SK-N-SH (cell line): ENCODE data around the gene PRICKLE1. TPM values are rescaled to one million over a fixed set of nuclear protein-coding genes. Genes with fewer than 3 reads are reported as not detected.

Experiments used
- CTCF ChIA-PET: fragments of 300-600, 350-600 bp; formaldehyde crosslinking; extraction: SDS; loops from one replicate; lab custom pipeline; 2021; lab: Yijun Ruan, JAX
- POLR2A ChIA-PET: fragments of 350-600 bp; sonication (Branson Sonifier 250); formaldehyde crosslinking; extraction: SDS; loops from one replicate; lab custom pipeline; 2020; ENCODE audit warnings: antibody characterized with exemption, inconsistent platforms; lab: Yijun Ruan, JAX
- DNase-seq: peaks from one replicate; pipeline ENCODE4 v3.0.0; 2012
- H2AFZ ChIP-seq: fragments of 200-600 bp; sonication (generic); 2 replicates; pipeline ENCODE4 v1.8.1; 2016; ENCODE audit warnings: antibody characterized with exemption, mild to moderate bottlenecking, low read depth
- H3F3A ChIP-seq: fragments of 200-600 bp; sonication (generic); replicated peaks from 2 replicates; pipeline ENCODE3; 2016; ENCODE audit warnings: antibody characterized with exemption, mild to moderate bottlenecking; ENCODE audit not compliant: insufficient read depth
- H3K27ac ChIP-seq, 2 experiments: fragments of 200-500 bp in 1 of 2; fragments of 200-600 bp in 1 of 2; sonication (Bioruptor generic) in 1 of 2; sonication (generic), shearing (Covaris generic) in 1 of 2; 2 replicates each; pipeline versions ENCODE4 v1.5.1 to v1.6.1; 2014 to 2016; ENCODE audit warnings: low read depth in 2 of 2, inconsistent platforms in 1 of 2, low read length in 1 of 2, mild to moderate bottlenecking in 1 of 2, mixed read lengths in 1 of 2
- H3K27me3 ChIP-seq: fragments of 200-600 bp; sonication (generic), shearing (Covaris generic); 2 replicates; pipeline ENCODE4 v1.6.1; 2016; ENCODE audit warnings: mixed run types; ENCODE audit not compliant: insufficient read depth
- H3K36me3 ChIP-seq, 2 experiments: fragments of 200-500 bp in 1 of 2; fragments of 200-600 bp in 1 of 2; sonication (Bioruptor generic) in 1 of 2; sonication (generic) in 1 of 2; replicated peaks in 1 of 2; 2 replicates each; pipeline versions ENCODE3 to v1.5.1; 2014 to 2016; ENCODE audit warnings: low read length in 1 of 2, mild to moderate bottlenecking in 1 of 2; ENCODE audit not compliant: insufficient read depth in 2 of 2, control insufficient read depth in 1 of 2
- H3K4me1 ChIP-seq, 2 experiments: fragments of 200-500 bp in 1 of 2; fragments of 200-600 bp in 1 of 2; sonication (Bioruptor generic) in 1 of 2; sonication (generic), shearing (Covaris generic) in 1 of 2; 2 replicates each; pipeline versions ENCODE4 v1.5.1 to v1.6.1; 2014 to 2016; ENCODE audit warnings: low read depth in 1 of 2, low read length in 1 of 2, mixed run types in 1 of 2; ENCODE audit not compliant: insufficient read depth in 2 of 2, control insufficient read depth in 1 of 2
- H3K4me2 ChIP-seq: fragments of 200-600 bp; sonication (generic), shearing (Covaris generic); 2 replicates; pipeline ENCODE4 v1.6.1; 2017; ENCODE audit warnings: mixed run types
- H3K4me3 ChIP-seq, 2 experiments: fragments of 200-500 bp in 1 of 2; fragments of 200-600 bp in 1 of 2; sonication (Bioruptor generic) in 1 of 2; sonication (generic), shearing (Covaris generic) in 1 of 2; 2 replicates each; pipeline versions ENCODE4 v1.5.1 to v1.8.1; 2014 to 2016; ENCODE audit warnings: low read depth in 2 of 2, inconsistent platforms in 1 of 2, low read length in 1 of 2, mild to moderate bottlenecking in 1 of 2, mixed read lengths in 1 of 2, moderate library complexity in 1 of 2
- H3K79me2 ChIP-seq: fragments of 200-600 bp; sonication (generic); 2 replicates; pipeline ENCODE4 v1.8.1; 2017; ENCODE audit warnings: mild to moderate bottlenecking; ENCODE audit not compliant: insufficient read depth
- H3K9ac ChIP-seq: fragments of 200-600 bp; sonication (generic); 2 replicates; pipeline ENCODE4 v1.6.1; 2017; ENCODE audit warnings: mixed run types
- H3K9me2 ChIP-seq: fragments of 200-600 bp; sonication (generic); 2 replicates; pipeline ENCODE4 v1.6.1; 2017; ENCODE audit warnings: mixed run types
- H3K9me3 ChIP-seq: fragments of 200-600 bp; sonication (generic); 2 replicates; pipeline ENCODE4 v1.6.1; 2017; ENCODE audit warnings: mixed run types, mild to moderate bottlenecking, moderate library complexity
- H4K20me1 ChIP-seq: fragments of 200-600 bp; sonication (generic); 2 replicates; pipeline ENCODE4 v1.6.1; 2017; ENCODE audit warnings: mild to moderate bottlenecking, mixed run types; ENCODE audit not compliant: insufficient read depth
- EZH2phosphoT487 ChIP-seq: fragments of 200-600 bp; sonication (generic); IDR thresholded peaks from 2 replicates; pipeline ENCODE4 v1.6.1; 2017; ENCODE audit warnings: low read depth, mixed run types, mild to moderate bottlenecking, antibody characterized with exemption, moderate library complexity, borderline replicate concordance
- FOSL2 ChIP-seq: IDR thresholded peaks from 2 replicates; pipeline ENCODE4 v1.4.0; 2012; ENCODE audit warnings: low read depth, mild to moderate bottlenecking, moderate library complexity, borderline replicate concordance
- GATA2 ChIP-seq: sonication (generic); formaldehyde crosslinking; IDR thresholded peaks from 2 replicates; pipeline ENCODE4 v1.5.0; 2020; ENCODE audit warnings: mild to moderate bottlenecking, missing genetic modification reagents
- JUND ChIP-seq: IDR thresholded peaks from 2 replicates; pipeline ENCODE4 v1.4.0; 2012
- MEF2A ChIP-seq: IDR thresholded peaks from 2 replicates; pipeline ENCODE4 v1.4.0; 2012; ENCODE audit warnings: low read depth, borderline replicate concordance
- NFIC ChIP-seq: IDR thresholded peaks from 2 replicates; pipeline ENCODE4 v1.4.0; 2012; ENCODE audit warnings: borderline replicate concordance
- POLR2AphosphoS5 ChIP-seq: IDR thresholded peaks from 2 replicates; pipeline ENCODE4 v1.6.1; 2012; ENCODE audit warnings: low read depth, low read length
- RCOR1 ChIP-seq: fragments of 150-350 bp; IDR thresholded peaks from 2 replicates; pipeline ENCODE4 v1.6.1; 2017; ENCODE audit warnings: antibody characterized with exemption, low read length
- RFX5 ChIP-seq: IDR thresholded peaks from 2 replicates; pipeline ENCODE4 v1.6.1; 2012; ENCODE audit warnings: mild to moderate bottlenecking, improper control_type of control experiment, low read length
- RXRA ChIP-seq: IDR thresholded peaks from 2 replicates; pipeline ENCODE4 v1.4.0; 2012; ENCODE audit warnings: low read depth, mild to moderate bottlenecking, borderline replicate concordance
- TAF1 ChIP-seq: IDR thresholded peaks from 2 replicates; pipeline ENCODE4 v1.6.1; 2012; ENCODE audit warnings: low read depth, mild to moderate bottlenecking, low read length, moderate library complexity, borderline replicate concordance
- TCF12 ChIP-seq: IDR thresholded peaks from 2 replicates; pipeline ENCODE4 v1.4.0; 2012
- TEAD4 ChIP-seq: IDR thresholded peaks from 2 replicates; pipeline ENCODE4 v1.4.0; 2012; ENCODE audit warnings: mild to moderate bottlenecking, borderline replicate concordance; ENCODE audit not compliant: insufficient read depth
- USF1 ChIP-seq: IDR thresholded peaks from 2 replicates; pipeline ENCODE4 v1.4.0; 2012; ENCODE audit warnings: low read depth, borderline replicate concordance
- USF2 ChIP-seq: fragments of 150-350 bp; IDR thresholded peaks from 2 replicates; pipeline ENCODE4 v1.6.1; 2017; ENCODE audit warnings: antibody characterized with exemption, low read length, low read depth, borderline replicate concordance
- WGBS: methylation state at CpG from one replicate; pipeline ENCODE4 v1.1.6; 2017; ENCODE audit warnings: low lambda C conversion rate; 5-methylcytosine and 5-hydroxymethylcytosine counted together
- polyA plus RNA-seq, 3 experiments: library from polyadenylated mRNA; depleted of rRNA; stranded (reverse); fragments of >200 nt; gene quantifications; 2 replicates each; pipeline ENCODE4 v1.2.3, GENCODE V29; 2012
- TF ChIP-seq, protein P1 (sequence below): IDR thresholded peaks from 2 replicates; pipeline ENCODE4 v1.4.0; 2012; ENCODE audit warnings: low read depth
- TF ChIP-seq, protein P2 (sequence below): IDR thresholded peaks from 2 replicates; pipeline ENCODE4 v1.6.1; 2012; ENCODE audit warnings: mild to moderate bottlenecking, low read depth, low read length, moderate library complexity
- TF ChIP-seq, protein P3 (sequence below): IDR thresholded peaks from 2 replicates; pipeline ENCODE4; 2012

Gene PRICKLE1
- polyA plus RNA-seq, 1 of the 3 experiments (the other 2 are of a cell fraction): 1.2 TPM

GRCh38 chr12:42473130-42473529 is 116.4 kb downstream of the PRICKLE1 start:
- Histone ChIP-seq H3K9me3 (no peaks in the 10 kb centered on the region), H3K4me3 (no peak overlapping the region), H3F3A (no peaks in the 10 kb centered on the region), H3K4me1 (peaks cover 0 to 6% of the 10 kb centered on the region in 2 experiments; a peak in 2 of 4 replicates), H3K4me2 (no peak overlapping the region), H3K9me2 (no peaks in the 10 kb centered on the region), H3K27ac (no peak overlapping the region), H3K36me3 (no peaks in the 10 kb centered on the region), H3K27me3 (no peaks in the 10 kb centered on the region), H2AFZ (no peak overlapping the region), H3K9ac (no peak overlapping the region), H3K79me2 (no peaks in the 10 kb centered on the region), H4K20me1 (no peaks in the 10 kb centered on the region)
- ChIA-PET POLR2A (no interaction called here), CTCF (interaction anchor here (1.6 to 7.8 kb wide), 2 partner anchors 9 to 108 kb away, joined by 4 to 41 read pairs; no protein-coding TSS in a partner anchor)
- WGBS: 70% methylated on average over 1 of the region's 1 CpG
- no peak for DNase-seq
- TF ChIP-seq POLR2AphosphoS5: no peak
- TF ChIP-seq, protein P1, sequence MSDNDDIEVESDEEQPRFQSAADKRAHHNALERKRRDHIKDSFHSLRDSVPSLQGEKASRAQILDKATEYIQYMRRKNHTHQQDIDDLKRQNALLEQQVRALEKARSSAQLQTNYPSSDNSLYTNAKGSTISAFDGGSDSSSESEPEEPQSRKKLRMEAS: no peak
- TF ChIP-seq USF2: no peak
- no peak for TF ChIP-seq TCF12
- TF ChIP-seq, protein P2, sequence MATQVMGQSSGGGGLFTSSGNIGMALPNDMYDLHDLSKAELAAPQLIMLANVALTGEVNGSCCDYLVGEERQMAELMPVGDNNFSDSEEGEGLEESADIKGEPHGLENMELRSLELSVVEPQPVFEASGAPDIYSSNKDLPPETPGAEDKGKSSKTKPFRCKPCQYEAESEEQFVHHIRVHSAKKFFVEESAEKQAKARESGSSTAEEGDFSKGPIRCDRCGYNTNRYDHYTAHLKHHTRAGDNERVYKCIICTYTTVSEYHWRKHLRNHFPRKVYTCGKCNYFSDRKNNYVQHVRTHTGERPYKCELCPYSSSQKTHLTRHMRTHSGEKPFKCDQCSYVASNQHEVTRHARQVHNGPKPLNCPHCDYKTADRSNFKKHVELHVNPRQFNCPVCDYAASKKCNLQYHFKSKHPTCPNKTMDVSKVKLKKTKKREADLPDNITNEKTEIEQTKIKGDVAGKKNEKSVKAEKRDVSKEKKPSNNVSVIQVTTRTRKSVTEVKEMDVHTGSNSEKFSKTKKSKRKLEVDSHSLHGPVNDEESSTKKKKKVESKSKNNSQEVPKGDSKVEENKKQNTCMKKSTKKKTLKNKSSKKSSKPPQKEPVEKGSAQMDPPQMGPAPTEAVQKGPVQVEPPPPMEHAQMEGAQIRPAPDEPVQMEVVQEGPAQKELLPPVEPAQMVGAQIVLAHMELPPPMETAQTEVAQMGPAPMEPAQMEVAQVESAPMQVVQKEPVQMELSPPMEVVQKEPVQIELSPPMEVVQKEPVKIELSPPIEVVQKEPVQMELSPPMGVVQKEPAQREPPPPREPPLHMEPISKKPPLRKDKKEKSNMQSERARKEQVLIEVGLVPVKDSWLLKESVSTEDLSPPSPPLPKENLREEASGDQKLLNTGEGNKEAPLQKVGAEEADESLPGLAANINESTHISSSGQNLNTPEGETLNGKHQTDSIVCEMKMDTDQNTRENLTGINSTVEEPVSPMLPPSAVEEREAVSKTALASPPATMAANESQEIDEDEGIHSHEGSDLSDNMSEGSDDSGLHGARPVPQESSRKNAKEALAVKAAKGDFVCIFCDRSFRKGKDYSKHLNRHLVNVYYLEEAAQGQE: no peak
- no peak for TF ChIP-seq NFIC
- TF ChIP-seq GATA2 (CRISPR knock-in tag): no peak
- TF ChIP-seq MEF2A: no peak
- no peak for TF ChIP-seq RCOR1
- no peak for TF ChIP-seq RFX5
- TF ChIP-seq TEAD4: no peak
- no peak for TF ChIP-seq JUND
- TF ChIP-seq EZH2phosphoT487: no peak
- no peak for TF ChIP-seq TAF1
- TF ChIP-seq, protein P3, sequence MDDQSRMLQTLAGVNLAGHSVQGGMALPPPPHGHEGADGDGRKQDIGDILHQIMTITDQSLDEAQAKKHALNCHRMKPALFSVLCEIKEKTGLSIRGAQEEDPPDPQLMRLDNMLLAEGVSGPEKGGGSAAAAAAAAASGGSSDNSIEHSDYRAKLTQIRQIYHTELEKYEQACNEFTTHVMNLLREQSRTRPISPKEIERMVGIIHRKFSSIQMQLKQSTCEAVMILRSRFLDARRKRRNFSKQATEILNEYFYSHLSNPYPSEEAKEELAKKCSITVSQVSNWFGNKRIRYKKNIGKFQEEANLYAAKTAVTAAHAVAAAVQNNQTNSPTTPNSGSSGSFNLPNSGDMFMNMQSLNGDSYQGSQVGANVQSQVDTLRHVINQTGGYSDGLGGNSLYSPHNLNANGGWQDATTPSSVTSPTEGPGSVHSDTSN: no peak
- TF ChIP-seq FOSL2: no peak
- TF ChIP-seq RXRA: no peak
- no peak for TF ChIP-seq USF1
